ENCODE measurements around the gene OSM.

OSM gene

GRCh38 chr22:30212996-30213441, 53.6 kb downstream of the OSM start:
- no peak for DNase-seq
